ENCODE measurements around the gene DMRT3. TPM values are rescaled to one million over a fixed set of nuclear protein-coding genes. Genes with fewer than 3 reads are reported as not detected.

The DMRT3 gene
- total and polyA plus RNA-seq, 9 of the 15 experiments (the other 6 are each of a cell fraction or from before 2014, with no cell fraction given), result not detected

DNA sequence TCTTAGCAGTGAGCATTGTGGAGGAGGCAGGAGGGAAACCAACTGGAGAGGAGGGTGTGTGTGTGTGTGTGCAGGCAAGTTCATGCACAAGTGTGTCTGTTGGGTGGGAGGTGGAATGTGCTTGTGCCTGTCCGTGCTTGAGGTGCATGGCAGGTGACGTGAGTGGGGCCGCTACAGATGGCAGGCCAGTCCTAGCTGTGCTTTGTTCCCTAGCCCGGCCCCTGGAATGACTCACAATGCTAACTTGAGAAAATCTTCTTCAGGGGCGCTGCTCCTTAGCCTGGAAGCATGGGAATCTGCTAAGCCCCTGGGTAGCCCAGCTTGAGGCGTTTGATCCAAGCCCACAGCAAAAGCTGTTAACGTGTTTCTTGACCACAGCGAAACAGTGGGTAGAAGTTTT is 48.7 kb downstream of the DMRT3 start (continued):
- TF ChIP-seq, protein P1, sequence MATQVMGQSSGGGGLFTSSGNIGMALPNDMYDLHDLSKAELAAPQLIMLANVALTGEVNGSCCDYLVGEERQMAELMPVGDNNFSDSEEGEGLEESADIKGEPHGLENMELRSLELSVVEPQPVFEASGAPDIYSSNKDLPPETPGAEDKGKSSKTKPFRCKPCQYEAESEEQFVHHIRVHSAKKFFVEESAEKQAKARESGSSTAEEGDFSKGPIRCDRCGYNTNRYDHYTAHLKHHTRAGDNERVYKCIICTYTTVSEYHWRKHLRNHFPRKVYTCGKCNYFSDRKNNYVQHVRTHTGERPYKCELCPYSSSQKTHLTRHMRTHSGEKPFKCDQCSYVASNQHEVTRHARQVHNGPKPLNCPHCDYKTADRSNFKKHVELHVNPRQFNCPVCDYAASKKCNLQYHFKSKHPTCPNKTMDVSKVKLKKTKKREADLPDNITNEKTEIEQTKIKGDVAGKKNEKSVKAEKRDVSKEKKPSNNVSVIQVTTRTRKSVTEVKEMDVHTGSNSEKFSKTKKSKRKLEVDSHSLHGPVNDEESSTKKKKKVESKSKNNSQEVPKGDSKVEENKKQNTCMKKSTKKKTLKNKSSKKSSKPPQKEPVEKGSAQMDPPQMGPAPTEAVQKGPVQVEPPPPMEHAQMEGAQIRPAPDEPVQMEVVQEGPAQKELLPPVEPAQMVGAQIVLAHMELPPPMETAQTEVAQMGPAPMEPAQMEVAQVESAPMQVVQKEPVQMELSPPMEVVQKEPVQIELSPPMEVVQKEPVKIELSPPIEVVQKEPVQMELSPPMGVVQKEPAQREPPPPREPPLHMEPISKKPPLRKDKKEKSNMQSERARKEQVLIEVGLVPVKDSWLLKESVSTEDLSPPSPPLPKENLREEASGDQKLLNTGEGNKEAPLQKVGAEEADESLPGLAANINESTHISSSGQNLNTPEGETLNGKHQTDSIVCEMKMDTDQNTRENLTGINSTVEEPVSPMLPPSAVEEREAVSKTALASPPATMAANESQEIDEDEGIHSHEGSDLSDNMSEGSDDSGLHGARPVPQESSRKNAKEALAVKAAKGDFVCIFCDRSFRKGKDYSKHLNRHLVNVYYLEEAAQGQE (IDR thresholded peaks at IDR 0.05; ENCODE audit: borderline replicate concordance), result no peak
- TF ChIP-seq, protein P1 (CRISPR knock-in tag; IDR thresholded peaks at IDR 0.05; ENCODE audit: low read depth), result no peak
- no peak for TF ChIP-seq BRD4 (IDR thresholded peaks at IDR 0.05)

DNA sequence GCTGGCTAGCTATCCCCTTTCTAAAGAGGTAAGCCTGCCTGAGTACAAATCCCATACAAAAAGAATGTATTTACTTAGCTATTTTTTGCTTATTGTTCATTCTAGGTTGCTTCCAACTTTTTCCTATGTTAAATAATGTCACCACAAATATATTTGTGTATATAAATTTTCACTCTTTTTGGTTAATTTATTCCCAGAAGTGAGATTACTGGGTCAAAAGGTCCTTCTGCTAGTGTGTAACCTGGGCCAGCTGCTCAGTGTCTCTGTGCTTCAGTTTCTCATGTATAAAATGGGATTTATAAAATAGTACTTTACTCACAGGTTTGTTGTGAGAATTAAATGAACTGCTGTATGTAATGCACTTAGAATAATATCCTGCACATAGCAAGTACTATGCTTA is 49.8 kb downstream of the DMRT3 start:
- H3K36me3 ChIP-seq (ENCODE audit: control insufficient read depth, insufficient read depth, low read length), result no peaks in the 10 kb centered on the region
- H3K27me3 ChIP-seq (ENCODE audit: control insufficient read depth in 2 of 2, insufficient read depth in 2 of 2, low read length in 2 of 2), result no peaks in the 10 kb centered on the region; a peak in 1 of 5 replicates
- ChIA-PET CTCF (ENCODE audit: low intra/inter-chr PET ratio) (no interaction called here), POLR2A (no interaction called here)
- intact Hi-C loops (cut with micrococcal nuclease) (no loop called here), in situ Hi-C loops (cut with MboI) (no loop called here)
- no peaks in the 10 kb centered on the region for H3K9me3 ChIP-seq (replicated peaks; ENCODE audit: control insufficient read depth, insufficient read depth, low read depth, low read length)
- no peak overlapping the region for H3K9ac ChIP-seq (ENCODE audit: insufficient read depth in 1 of 2, low read depth in 2 of 2, low read length in 2 of 2)
- no peaks in the 10 kb centered on the region for H3K9me1 ChIP-seq (ENCODE audit: control insufficient read depth, insufficient read depth, low read length)
- no peak overlapping the region for H3K4me3 ChIP-seq
- TF ChIP-seq MECOM (CRISPR knock-in tag; IDR thresholded peaks at IDR 0.05) (no peak), MEF2D (tag; conservative IDR thresholded peaks at IDR 0.05; ENCODE audit: low read depth) (no peak), NFYB (IDR thresholded peaks at IDR 0.05; ENCODE audit: extremely low read depth, insufficient read length) (no peak), IRF2 (CRISPR knock-in tag; IDR thresholded peaks at IDR 0.05) (no peak), ZFP30 (CRISPR knock-in tag; IDR thresholded peaks at IDR 0.05; ENCODE audit: borderline replicate concordance) (no peak), NCOA2 (IDR thresholded peaks at IDR 0.05; ENCODE audit: partially characterized antibody in 2 of 2) (no peak), ZNF253 (CRISPR knock-in tag; conservative IDR thresholded peaks at IDR 0.05) (no peak), HIVEP1 (CRISPR knock-in tag; IDR thresholded peaks at IDR 0.05) (no peak), EP400 (IDR thresholded peaks at IDR 0.05) (no peak), STAT5B (CRISPR knock-in tag; IDR thresholded peaks at IDR 0.05) (no peak)
- TF ChIP-seq, protein P2, sequence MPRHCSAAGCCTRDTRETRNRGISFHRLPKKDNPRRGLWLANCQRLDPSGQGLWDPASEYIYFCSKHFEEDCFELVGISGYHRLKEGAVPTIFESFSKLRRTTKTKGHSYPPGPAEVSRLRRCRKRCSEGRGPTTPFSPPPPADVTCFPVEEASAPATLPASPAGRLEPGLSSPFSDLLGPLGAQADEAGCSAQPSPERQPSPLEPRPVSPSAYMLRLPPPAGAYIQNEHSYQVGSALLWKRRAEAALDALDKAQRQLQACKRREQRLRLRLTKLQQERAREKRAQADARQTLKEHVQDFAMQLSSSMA (CRISPR knock-in tag; IDR thresholded peaks at IDR 0.05), result no peak
- no peaks in the 10 kb centered on the region for H3K79me2 ChIP-seq (ENCODE audit: control insufficient read depth, insufficient read depth, low read length)
- H3K27ac ChIP-seq (ENCODE audit: extremely low read depth, low read depth, low read length), result no peak overlapping the region
- no peak overlapping the region for H2AFZ ChIP-seq (ENCODE audit: low read depth, low read length)
- FAIRE-seq (no peak), ATAC-seq (no peak), DNase-seq (ENCODE audit: extremely low read depth in 1 of 4, low spot score in 3 of 4) (no peak)
- H4K20me1 ChIP-seq (replicated peaks; ENCODE audit: control insufficient read depth, insufficient read depth, low read length), result no peaks in the 10 kb centered on the region
- H3K4me2 ChIP-seq (ENCODE audit: insufficient read depth, low read length), result no peak overlapping the region
- no peaks in the 10 kb centered on the region for H3K4me1 ChIP-seq (replicated peaks in 1 of 2; ENCODE audit: control insufficient read depth in 2 of 2, insufficient read depth in 2 of 2, low read length in 2 of 2)
- BruUV-seq (replicated peaks), result no TSS peak

Data from K562 (cell line).